Measurements from ENCODE around the gene MMAB.

Gene MMAB

GRCh38 chr12:109531411-109531810 lies 41.9 kb downstream of the MMAB start:
- TF ChIP-seq CTCF (conservative IDR thresholded peaks at IDR 0.05) (no peak), ZFX (IDR thresholded peaks at IDR 0.05) (no peak)
- no peak overlapping the region for H3K27ac ChIP-seq

GRCh38 chr12:109529691-109530640 lies 43.3 kb downstream of the MMAB start:
- no peak overlapping the region for H3K27ac ChIP-seq
- TF ChIP-seq CTCF (conservative IDR thresholded peaks at IDR 0.05) (no peak), ZFX (IDR thresholded peaks at IDR 0.05) (no peak)

- no peak overlapping the region for H3K27ac ChIP-seq
- TF ChIP-seq CTCF (conservative IDR thresholded peaks at IDR 0.05) (no peak), ZFX (IDR thresholded peaks at IDR 0.05) (no peak)
Observed at GRCh38 chr12:109527489-109528123, 45.7 kb downstream of the MMAB start.

- TF ChIP-seq ZFX (IDR thresholded peaks at IDR 0.05): no peak
- no peak for TF ChIP-seq CTCF (conservative IDR thresholded peaks at IDR 0.05)
- H3K27ac ChIP-seq: no peak overlapping the region
Observed at GRCh38 chr12:109525279-109525585, 48.1 kb downstream of the MMAB start.

GRCh38 chr12:109524466-109525278 lies 48.6 kb downstream of the MMAB start:
- TF ChIP-seq CTCF (conservative IDR thresholded peaks at IDR 0.05): no peak
- H3K27ac ChIP-seq: no peak overlapping the region

GRCh38 chr12:109523504-109523903 lies 49.8 kb downstream of the MMAB start:
- H3K27ac ChIP-seq: no peak overlapping the region
- TF ChIP-seq CTCF (conservative IDR thresholded peaks at IDR 0.05) (no peak), ZFX (IDR thresholded peaks at IDR 0.05) (no peak)

- no peak for TF ChIP-seq CTCF (conservative IDR thresholded peaks at IDR 0.05)
- no peak for TF ChIP-seq ZFX (IDR thresholded peaks at IDR 0.05)
- H3K27ac ChIP-seq: no peak overlapping the region
Observed at GRCh38 chr12:109523071-109523470, 50.2 kb downstream of the MMAB start.
